Gastrocnemius medialis (tissue), 4 donors: ENCODE results near the gene LDAH. TPM values are rescaled to one million over a fixed set of nuclear protein-coding genes. Genes with fewer than 3 reads are reported as not detected.

ENCODE experiments used
- ATAC-seq, 2 donors: fragments of 150-250 bp; one replicate each; pipeline ENCODE4 v1.9.1; 2016
- DNase-seq, 2 donors: peaks; one replicate each; pipeline ENCODE4 v3.0.0-alpha.2; 2019
- H3K27ac ChIP-seq, 4 donors: fragments of 200-600 bp; sonication (generic); 1 replicate in 1 of 4; 2 replicates in 3 of 4; pipeline ENCODE4 v1.5.1; 2016 to 2018; ENCODE audit warnings: mild to moderate bottlenecking in 2 of 4, moderate library complexity in 1 of 4
- H3K27me3 ChIP-seq, 3 donors: fragments of 200-600 bp; sonication (generic) in 2 of 3; 1 replicate in 1 of 3; 2 replicates in 2 of 3; pipeline versions ENCODE4 v1.5.1 to v1.6.0; 2016 to 2019; ENCODE audit warnings: mild to moderate bottlenecking in 1 of 3, moderate library complexity in 1 of 3
- H3K36me3 ChIP-seq, 2 donors: fragments of 200-600 bp; sonication (generic) in 1 of 2; one replicate each; pipeline ENCODE4 v1.5.1; 2017 to 2018
- H3K4me1 ChIP-seq, 2 donors: fragments of 200-600 bp; sonication (generic) in 1 of 2; one replicate each; pipeline ENCODE4 v1.5.1; 2016 to 2017; ENCODE audit warnings: mild to moderate bottlenecking in 2 of 2
- H3K4me3 ChIP-seq, 4 donors: fragments of 200-600 bp; sonication (generic) in 3 of 4; 1 replicate in 1 of 4; 2 replicates in 3 of 4; pipeline ENCODE4 v1.5.1; 2016 to 2019; ENCODE audit warnings: mild to moderate bottlenecking in 2 of 4
- H3K9me3 ChIP-seq, 3 donors: fragments of 200-600 bp; sonication (generic) in 2 of 3; 1 replicate in 1 of 3; 2 replicates in 2 of 3; pipeline ENCODE4 v1.5.1; 2016 to 2019
- POLR2A ChIP-seq, 2 donors: fragments of 450-650 bp; IDR thresholded peaks; one replicate each; pipeline ENCODE4 v1.6.1; 2017; ENCODE audit warnings: antibody characterized with exemption in 2 of 2, mild to moderate bottlenecking in 2 of 2, moderate library complexity in 2 of 2
- in situ Hi-C, 4 donors: fragments of 200-750 bp; cut with MboI; loops; one replicate each; pipeline versions ENCODE4 v1.15.0 to v1.8.0; 2017; ENCODE audit warnings: low sequenced_read_pairs in 4 of 4
- intact Hi-C: fragments of 100-400 bp; cut with DNase I; formaldehyde crosslinking; loops from one replicate; pipeline ENCODE4 v1.15.1; 2023; ENCODE audit warnings: low total_unique reads
- total RNA-seq, 4 donors: library from RNA; depleted of rRNA; stranded (reverse); fragments of >200 nt; gene quantifications; one replicate each; pipeline versions ENCODE4 v1.1.0 to v1.2.3, GENCODE V29; 2016
- TF ChIP-seq, protein P1 (sequence below), 5 experiments: fragments of 450-650 bp in 3 of 5; fragments of 200-600 bp in 2 of 5; sonication (generic) in 2 of 5; IDR thresholded peaks in 4 of 5; conservative IDR thresholded peaks in 1 of 5; 1 replicate in 4 of 5; 2 replicates in 1 of 5; pipeline ENCODE4 v1.5.1; 2016 to 2019; ENCODE audit warnings: antibody characterized with exemption in 5 of 5, mild to moderate bottlenecking in 3 of 5, moderate library complexity in 3 of 5

LDAH gene
- total RNA-seq, 4 donors from 2014 or later: 0.97 to 2.2 (median 1.4) TPM

DNA sequence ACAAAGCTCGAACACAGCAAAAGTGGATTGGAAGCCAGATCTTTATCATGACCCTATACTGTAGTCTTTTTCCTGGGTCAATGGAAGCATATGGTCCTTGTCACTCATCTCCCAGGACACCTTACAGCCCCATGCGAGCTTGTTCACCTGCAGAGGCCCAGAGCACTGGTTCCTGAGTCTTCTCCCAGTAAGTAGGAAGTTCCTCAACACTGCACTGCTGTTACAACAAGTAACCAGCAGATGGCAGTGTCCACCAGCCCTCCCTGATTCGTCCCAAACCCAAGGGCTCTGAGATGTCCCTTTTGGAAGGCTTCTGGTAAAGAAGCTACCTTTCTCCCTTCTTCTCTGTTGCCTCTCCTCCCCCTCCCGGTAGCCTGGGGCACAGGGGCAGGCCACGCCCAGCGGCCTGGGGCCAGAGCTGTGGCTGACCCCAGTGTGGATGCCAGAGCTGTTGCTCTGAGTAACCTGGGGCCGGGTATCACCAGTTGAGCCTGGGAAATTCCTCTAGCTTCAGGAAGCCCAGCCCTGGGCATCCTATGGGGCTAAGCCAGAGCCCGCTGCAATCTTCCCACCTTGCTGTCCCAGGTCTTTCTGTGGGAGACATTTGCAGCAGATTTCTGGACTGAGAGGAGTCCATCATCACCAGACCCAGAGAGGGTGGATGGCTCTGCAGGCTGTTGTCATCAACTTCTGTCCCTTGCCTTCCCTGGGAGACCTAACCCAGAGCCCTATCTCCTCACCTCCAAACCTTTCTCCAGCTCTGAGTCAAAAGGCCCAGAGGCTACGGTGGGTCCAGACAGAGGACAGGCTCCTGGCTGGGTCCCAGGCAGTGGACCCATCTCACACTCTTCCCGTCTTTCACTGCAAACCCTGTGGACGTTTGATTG is 161.2 kb downstream of the LDAH start:
- in situ Hi-C loops (loop anchor here (5.0 to 25.0 kb wide), 4 partner anchors 301 to 453 kb away; partner anchors contain the start of gene TDRD15 (in 1 of the 4)), intact Hi-C loops (loop anchor here (1.0 to 5.0 kb wide), 4 partner anchors 302 to 656 kb away; partner anchors contain the start of gene APOB)
- H3K9me3 ChIP-seq: no peaks in the 10 kb centered on the region
- no peaks in the 10 kb centered on the region for H3K36me3 ChIP-seq
- peaks cover 41 to 47% (median 46%) of the 10 kb centered on the region in 3 donors for H3K27me3 ChIP-seq
- TF ChIP-seq, protein P1, sequence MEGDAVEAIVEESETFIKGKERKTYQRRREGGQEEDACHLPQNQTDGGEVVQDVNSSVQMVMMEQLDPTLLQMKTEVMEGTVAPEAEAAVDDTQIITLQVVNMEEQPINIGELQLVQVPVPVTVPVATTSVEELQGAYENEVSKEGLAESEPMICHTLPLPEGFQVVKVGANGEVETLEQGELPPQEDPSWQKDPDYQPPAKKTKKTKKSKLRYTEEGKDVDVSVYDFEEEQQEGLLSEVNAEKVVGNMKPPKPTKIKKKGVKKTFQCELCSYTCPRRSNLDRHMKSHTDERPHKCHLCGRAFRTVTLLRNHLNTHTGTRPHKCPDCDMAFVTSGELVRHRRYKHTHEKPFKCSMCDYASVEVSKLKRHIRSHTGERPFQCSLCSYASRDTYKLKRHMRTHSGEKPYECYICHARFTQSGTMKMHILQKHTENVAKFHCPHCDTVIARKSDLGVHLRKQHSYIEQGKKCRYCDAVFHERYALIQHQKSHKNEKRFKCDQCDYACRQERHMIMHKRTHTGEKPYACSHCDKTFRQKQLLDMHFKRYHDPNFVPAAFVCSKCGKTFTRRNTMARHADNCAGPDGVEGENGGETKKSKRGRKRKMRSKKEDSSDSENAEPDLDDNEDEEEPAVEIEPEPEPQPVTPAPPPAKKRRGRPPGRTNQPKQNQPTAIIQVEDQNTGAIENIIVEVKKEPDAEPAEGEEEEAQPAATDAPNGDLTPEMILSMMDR (IDR thresholded peaks at IDR 0.05 in 4 of 5, conservative IDR thresholded peaks at IDR 0.05 in 1 of 5): peak; percentile 84 to 97 (median 91)
- no peak for TF ChIP-seq POLR2A (IDR thresholded peaks at IDR 0.05)
- H3K27ac ChIP-seq: no peak overlapping the region
- DNase-seq (peak; percentile 35 to 57), ATAC-seq (peak; percentile 86 to 87)
- H3K4me3 ChIP-seq: no peak overlapping the region
- peaks cover 0 to 16% of the 10 kb centered on the region in 2 donors for H3K4me1 ChIP-seq

DNA sequence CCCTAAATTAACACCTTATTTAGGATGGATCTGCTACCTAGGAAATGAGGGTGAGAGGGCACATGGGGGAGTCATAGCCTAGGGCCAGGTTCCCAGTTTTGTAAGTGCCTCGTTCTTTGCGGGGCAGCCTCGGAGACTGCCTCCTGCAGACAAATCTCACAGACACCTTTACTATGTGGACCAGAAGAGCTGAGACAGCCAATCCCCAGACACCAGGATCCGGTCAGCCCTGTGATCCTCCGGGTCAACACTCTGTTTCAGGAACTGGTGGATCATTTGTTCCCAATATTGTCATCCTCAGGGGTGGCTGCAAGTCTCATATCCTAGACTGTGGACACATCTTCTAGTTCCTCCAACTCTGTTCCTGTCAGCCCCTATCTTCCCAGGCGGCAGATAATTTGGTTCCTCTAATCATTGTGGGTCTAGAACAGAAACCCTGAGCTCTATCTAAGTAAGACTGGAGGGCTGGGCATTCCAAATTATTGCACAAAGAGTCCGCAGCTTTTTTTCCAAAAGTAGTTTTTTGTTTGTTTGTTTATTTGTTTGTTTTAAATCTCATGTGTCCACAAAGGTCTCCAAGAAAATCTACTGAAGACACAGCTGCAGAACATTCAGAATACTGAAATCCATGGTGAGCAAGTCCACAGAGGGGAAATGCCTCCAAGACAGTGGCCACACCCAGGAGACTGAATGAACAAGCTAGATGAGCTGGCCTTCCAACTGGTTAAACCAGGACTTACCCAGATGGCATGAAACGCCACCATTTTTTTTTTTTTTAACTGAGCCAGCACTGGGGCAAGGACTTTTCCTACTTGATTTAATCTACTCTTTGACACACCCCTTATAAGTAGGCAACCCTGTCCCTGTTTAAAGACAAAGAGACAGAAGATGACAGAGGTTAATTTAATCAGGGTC is 162.1 kb downstream of the LDAH start:
- intact Hi-C loops: loop anchor here (1.0 to 5.0 kb wide), 4 partner anchors 303 to 657 kb away; partner anchors contain the start of gene APOB
- no peak for DNase-seq
- ATAC-seq: peak in 1 of 2 donors; percentile 12
- no peaks in the 10 kb centered on the region for H3K36me3 ChIP-seq
- peaks cover 32 to 40% (median 37%) of the 10 kb centered on the region in 3 donors for H3K27me3 ChIP-seq
- peaks cover 0 to 7% of the 10 kb centered on the region in 2 donors for H3K4me1 ChIP-seq
- H3K9me3 ChIP-seq: no peaks in the 10 kb centered on the region
- in situ Hi-C loops: loop anchor here (5.0 to 25.0 kb wide), 4 partner anchors 302 to 454 kb away; partner anchors contain the start of gene TDRD15 (in 1 of the 4)
- no peak overlapping the region for H3K27ac ChIP-seq
- TF ChIP-seq POLR2A (IDR thresholded peaks at IDR 0.05): no peak
- TF ChIP-seq, protein P1 (IDR thresholded peaks at IDR 0.05 in 4 of 5, conservative IDR thresholded peaks at IDR 0.05 in 1 of 5): no peak
- no peak overlapping the region for H3K4me3 ChIP-seq

DNA sequence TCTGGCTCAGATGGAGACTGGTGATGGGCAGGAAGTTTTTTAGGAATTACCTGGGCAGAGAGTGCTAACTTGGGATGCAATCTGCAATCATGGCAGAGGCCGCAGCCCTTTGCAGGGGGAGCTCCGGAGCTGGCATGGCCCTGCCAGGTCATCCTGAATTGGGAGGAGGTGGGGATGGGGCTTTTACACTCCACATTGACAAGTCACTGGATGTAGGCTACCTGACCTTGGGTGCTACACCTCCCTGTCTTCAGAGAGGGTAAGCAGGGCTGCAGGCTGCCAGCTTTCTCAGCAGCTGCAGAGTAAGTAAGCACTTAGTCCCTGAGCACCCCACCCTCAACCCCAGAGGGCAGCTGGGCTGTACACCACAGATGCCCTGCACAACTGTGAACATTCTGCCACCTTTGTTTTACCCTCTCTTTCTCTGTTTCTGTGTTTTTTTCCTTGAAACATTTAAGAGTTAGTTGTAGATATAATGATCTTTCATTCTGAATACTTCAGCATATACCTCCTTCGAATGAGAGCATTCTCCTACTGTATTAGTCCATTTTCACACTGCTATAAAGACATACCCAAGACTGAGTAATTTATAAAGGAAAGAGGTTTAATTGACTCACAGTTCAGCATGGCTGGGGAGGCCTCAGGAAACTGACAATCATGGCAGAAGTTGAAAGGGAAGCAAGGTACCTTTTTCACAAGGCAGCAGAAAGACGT is 165.2 kb downstream of the LDAH start:
- intact Hi-C loops (no loop called here), in situ Hi-C loops (loop anchor here in 1 of 4 donors (25.0 kb wide), 1 partner anchor 455 kb away; the partner anchor contains the start of gene TDRD15)
- Histone ChIP-seq H3K9me3 (no peaks in the 10 kb centered on the region), H3K27me3 (peaks cover 6 to 12% (median 10%) of the 10 kb centered on the region in 3 donors), H3K4me1 (no peaks in the 10 kb centered on the region), H3K36me3 (no peaks in the 10 kb centered on the region), H3K27ac (no peak overlapping the region), H3K4me3 (no peak overlapping the region)
- ATAC-seq (no peak), DNase-seq (no peak)
- TF ChIP-seq, protein P1 (IDR thresholded peaks at IDR 0.05 in 4 of 5, conservative IDR thresholded peaks at IDR 0.05 in 1 of 5): no peak
- no peak for TF ChIP-seq POLR2A (IDR thresholded peaks at IDR 0.05)

DNA sequence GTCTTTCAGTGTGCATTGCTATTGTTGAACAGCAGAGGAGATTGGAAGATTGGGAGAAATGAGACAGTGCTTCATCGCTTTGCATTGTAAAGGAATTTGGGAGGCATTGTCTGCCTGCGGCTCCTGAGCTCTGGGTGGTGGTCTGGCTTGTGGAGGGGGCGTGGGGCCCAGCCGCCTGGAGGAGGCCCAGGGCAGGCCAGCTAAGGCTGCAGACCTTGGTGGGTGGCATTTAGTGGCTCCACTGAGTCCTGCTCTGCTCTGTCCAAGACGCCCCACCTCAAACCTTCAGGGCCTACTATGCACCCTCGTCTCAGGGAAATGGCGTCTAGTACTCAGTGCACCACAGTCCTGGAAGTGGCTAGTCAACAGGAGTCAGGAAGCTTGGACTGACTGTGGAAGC is 166.3 kb downstream of the LDAH start:
- intact Hi-C loops (no loop called here), in situ Hi-C loops (loop anchor here in 1 of 4 donors (25.0 kb wide), 1 partner anchor 456 kb away; the partner anchor contains the start of gene TDRD15)
- H3K36me3 ChIP-seq: no peaks in the 10 kb centered on the region
- H3K27me3 ChIP-seq: peaks cover under 1 to 5% (median 3%) of the 10 kb centered on the region in 3 donors
- no peaks in the 10 kb centered on the region for H3K9me3 ChIP-seq
- peaks cover 3% of the 10 kb centered on the region in 2 donors for H3K4me1 ChIP-seq
- H3K27ac ChIP-seq: no peak overlapping the region
- H3K4me3 ChIP-seq: no peak overlapping the region
- TF ChIP-seq POLR2A (IDR thresholded peaks at IDR 0.05): no peak
- TF ChIP-seq, protein P1 (IDR thresholded peaks at IDR 0.05 in 4 of 5, conservative IDR thresholded peaks at IDR 0.05 in 1 of 5): no peak
- DNase-seq (no peak), ATAC-seq (no peak)
